ENCODE data around the gene NPR3.

DNA sequence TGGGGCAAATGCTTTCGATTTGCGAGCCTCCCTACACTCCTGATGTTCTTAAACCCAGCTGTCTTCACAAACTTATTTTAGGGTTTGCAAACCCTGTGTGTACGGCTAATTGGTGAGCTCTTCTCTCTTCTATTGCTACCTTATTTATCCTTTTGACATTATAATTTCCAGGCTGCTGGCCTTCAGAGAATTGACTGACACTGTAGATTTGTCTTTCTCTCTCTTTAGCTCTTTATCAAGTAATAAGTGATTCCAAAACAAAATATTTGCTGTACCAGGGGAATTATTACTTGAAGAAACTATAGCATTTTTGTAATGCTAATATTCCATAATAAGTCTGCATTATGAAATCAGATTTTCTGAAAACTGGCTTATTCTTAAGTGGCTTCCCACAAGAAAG lies 92.5 kb downstream of the NPR3 start:
- TF ChIP-seq CTCF (IDR thresholded peaks at IDR 0.05) (no peak), POLR2A (IDR thresholded peaks at IDR 0.05) (no peak)

Measured in thyroid gland (tissue), 4 donors.